Liver (tissue), 9 donors: ENCODE results near the gene TIAM1. TPM values are rescaled to one million over a fixed set of nuclear protein-coding genes. Genes with fewer than 3 reads are reported as not detected.

Source experiments
- DNase-seq: peaks from one replicate; pipeline ENCODE4 v3.0.0-alpha.2; 2017; ENCODE audit warnings: low spot score
- H3K27ac ChIP-seq, 2 donors: one replicate each; pipeline ENCODE4 v1.7.0; 2013; ENCODE audit warnings: inconsistent platforms in 2 of 2, low read length in 2 of 2, control low read depth in 1 of 2, low read depth in 1 of 2, mild to moderate bottlenecking in 1 of 2
- H3K27me3 ChIP-seq, 4 donors: one replicate each; pipeline versions ENCODE4 v1.6.1 to v1.7.0; 2013; ENCODE audit warnings: low read length in 3 of 4, inconsistent platforms in 1 of 4, mild to moderate bottlenecking in 1 of 4, moderate library complexity in 1 of 4; ENCODE audit not compliant: control insufficient read depth in 4 of 4, insufficient read depth in 4 of 4
- H3K36me3 ChIP-seq, 4 donors: one replicate each; pipeline versions ENCODE4 v1.6.1 to v1.7.0; 2013; ENCODE audit warnings: low read length in 3 of 4, mild to moderate bottlenecking in 3 of 4, low read depth in 1 of 4, moderate library complexity in 1 of 4; ENCODE audit not compliant: control insufficient read depth in 4 of 4, insufficient read depth in 3 of 4
- H3K4me1 ChIP-seq, 4 donors: one replicate each; pipeline versions ENCODE4 v1.6.1 to v1.7.0; 2013; ENCODE audit warnings: low read length in 3 of 4, mild to moderate bottlenecking in 3 of 4, moderate library complexity in 1 of 4; ENCODE audit not compliant: control insufficient read depth in 4 of 4, insufficient read depth in 4 of 4
- H3K4me3 ChIP-seq, 3 donors: one replicate each; pipeline versions ENCODE4 v1.6.1 to v1.7.0; 2013; ENCODE audit warnings: low read length in 3 of 3, control low read depth in 1 of 3, low read depth in 1 of 3, mild to moderate bottlenecking in 1 of 3
- H3K9ac ChIP-seq, 2 donors: one replicate each; pipeline ENCODE4 v1.7.0; 2013; ENCODE audit warnings: low read length in 2 of 2, mild to moderate bottlenecking in 2 of 2, moderate library complexity in 2 of 2, control low read depth in 1 of 2, low read depth in 1 of 2
- H3K9me3 ChIP-seq, 4 donors: one replicate each; pipeline versions ENCODE4 v1.6.1 to v1.7.0; 2013; ENCODE audit warnings: low read length in 3 of 4; ENCODE audit not compliant: control insufficient read depth in 4 of 4
- EGR1 ChIP-seq, 2 donors: IDR thresholded peaks; 2 replicates each; pipeline ENCODE4 v1.6.1; 2016 to 2018; ENCODE audit warnings: antibody characterized with exemption in 2 of 2, low read depth in 2 of 2
- FOXA1 ChIP-seq: IDR thresholded peaks from 2 replicates; pipeline ENCODE4 v1.6.1; 2016; ENCODE audit warnings: antibody characterized with exemption
- FOXA2 ChIP-seq: IDR thresholded peaks from 2 replicates; pipeline ENCODE4 v1.6.1; 2016; ENCODE audit warnings: antibody characterized with exemption
- GABPA ChIP-seq, 2 donors: IDR thresholded peaks in 1 of 2; conservative IDR thresholded peaks in 1 of 2; 2 replicates each; pipeline ENCODE4 v1.6.1; 2016; ENCODE audit warnings: antibody characterized with exemption in 2 of 2, mild to moderate bottlenecking in 1 of 2, moderate library complexity in 1 of 2
- HNF4A ChIP-seq, 2 donors: conservative IDR thresholded peaks; 2 replicates each; pipeline ENCODE4 v1.6.1; 2016; ENCODE audit warnings: antibody characterized with exemption in 2 of 2, mild to moderate bottlenecking in 2 of 2
- HNF4G ChIP-seq: IDR thresholded peaks from 2 replicates; pipeline ENCODE4 v1.6.1; 2016; ENCODE audit warnings: antibody characterized with exemption
- JUND ChIP-seq, 2 donors: IDR thresholded peaks; 2 replicates each; pipeline ENCODE4 v1.6.1; 2016; ENCODE audit warnings: antibody characterized with exemption in 2 of 2
- NR2F2 ChIP-seq: IDR thresholded peaks from 2 replicates; pipeline ENCODE4 v1.6.1; 2016; ENCODE audit warnings: antibody characterized with exemption
- RXRA ChIP-seq, 2 donors: IDR thresholded peaks; 2 replicates each; pipeline ENCODE4 v1.6.1; 2017 to 2018; ENCODE audit warnings: antibody characterized with exemption in 2 of 2, mild to moderate bottlenecking in 1 of 2
- TAF1 ChIP-seq: conservative IDR thresholded peaks from 2 replicates; pipeline ENCODE4 v1.6.1; 2016; ENCODE audit warnings: antibody characterized with exemption, mild to moderate bottlenecking
- WGBS: extraction: QIAGEN DNeasy Blood & Tissue Kit; methylation state at CpG from one replicate; pipeline ENCODE4 v1.1.7; 2013; 5-methylcytosine and 5-hydroxymethylcytosine counted together
- polyA plus RNA-seq, 2 donors: library from polyadenylated mRNA; stranded (reverse) in 1 of 2; unstranded in 1 of 2; fragments of 200-250 nt in 1 of 2; fragments of >200 nt in 1 of 2; fragmentation: Nextera tagmentation in 1 of 2; extraction: Ambion mirVana in 1 of 2; gene quantifications; one replicate each; pipeline versions ENCODE4 v1.2.1 to v1.2.3, GENCODE V29; 2013 to 2015
- total RNA-seq, 2 donors: library from RNA; depleted of rRNA; stranded (reverse); fragments of >200 nt; gene quantifications; one replicate each; pipeline ENCODE4 v1.2.3, GENCODE V29; 2014
- TF ChIP-seq, protein P1 (sequence below): fragments of 150-350 bp; IDR thresholded peaks from 2 replicates; pipeline ENCODE4 v1.5.1; 2017; ENCODE audit warnings: improper control_type of control experiment, low read depth, low read length; ENCODE audit not compliant: missing input control
- TF ChIP-seq, protein P2 (sequence below): IDR thresholded peaks from 2 replicates; pipeline ENCODE4 v1.6.1; 2016; ENCODE audit warnings: antibody characterized with exemption
- TF ChIP-seq, protein P3 (sequence below): IDR thresholded peaks from 2 replicates; pipeline ENCODE4 v1.6.1; 2016; ENCODE audit warnings: antibody characterized with exemption
- donor health status: healthy.
- donor health status: healthy.
- donor health status: healthy.
- donor health status: healthy.
- donor health status: healthy.

The TIAM1 gene
- total and polyA plus RNA-seq, 4 donors = 3.0 to 7.4 (median 4.8) TPM

DNA sequence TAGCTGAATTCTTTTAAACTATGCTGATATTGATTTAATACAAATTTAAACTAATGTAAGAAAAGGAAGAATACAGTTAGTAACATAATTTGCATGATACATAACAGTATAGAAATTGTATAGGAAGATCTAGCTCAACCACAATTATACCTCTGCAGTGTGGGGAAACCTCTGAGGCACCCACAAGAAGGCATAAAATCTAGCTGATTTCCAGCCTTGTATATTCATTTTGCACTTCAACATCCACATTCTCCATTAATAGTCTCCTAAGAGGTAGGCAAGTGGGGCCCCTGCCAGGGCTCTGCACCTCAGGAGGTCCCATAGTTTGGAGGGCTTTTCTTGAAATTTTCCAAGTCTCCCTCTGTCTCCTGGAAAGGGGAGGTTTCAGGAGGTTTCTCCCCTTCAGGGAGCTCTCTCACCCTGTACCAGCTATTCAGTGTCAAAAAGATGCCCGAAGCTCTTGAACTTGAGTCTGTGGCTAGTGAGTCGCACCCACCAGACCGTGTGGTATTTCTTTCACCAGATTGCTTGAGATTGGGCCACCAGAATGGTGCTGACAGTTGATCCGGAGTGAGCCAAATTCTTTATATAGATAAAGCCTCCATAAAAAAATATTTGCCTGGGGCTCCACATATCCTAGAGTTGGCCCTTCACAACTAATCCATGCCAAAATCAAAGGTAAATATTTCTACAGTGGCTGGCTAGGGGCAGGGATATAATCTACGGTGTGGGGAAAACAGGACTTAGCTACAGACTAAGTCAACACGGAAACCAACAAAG, 108.2 kb downstream of the TIAM1 start:
- Histone ChIP-seq H3K9me3 (peaks cover 0 to 6% (median 4%) of the 10 kb centered on the region in 4 donors), H3K9ac (no peak overlapping the region), H3K4me3 (no peak overlapping the region), H3K36me3 (peaks cover 0 to 7% (median 2%) of the 10 kb centered on the region in 4 donors), H3K27me3 (no peaks in the 10 kb centered on the region), H3K27ac (no peak overlapping the region), H3K4me1 (no peaks in the 10 kb centered on the region)
- TF ChIP-seq HNF4A (conservative IDR thresholded peaks at IDR 0.05) (no peak), GABPA (IDR thresholded peaks at IDR 0.05 in 1 of 2, conservative IDR thresholded peaks at IDR 0.05 in 1 of 2) (no peak), JUND (IDR thresholded peaks at IDR 0.05) (no peak), FOXA2 (no peak)
- TF ChIP-seq, protein P1, sequence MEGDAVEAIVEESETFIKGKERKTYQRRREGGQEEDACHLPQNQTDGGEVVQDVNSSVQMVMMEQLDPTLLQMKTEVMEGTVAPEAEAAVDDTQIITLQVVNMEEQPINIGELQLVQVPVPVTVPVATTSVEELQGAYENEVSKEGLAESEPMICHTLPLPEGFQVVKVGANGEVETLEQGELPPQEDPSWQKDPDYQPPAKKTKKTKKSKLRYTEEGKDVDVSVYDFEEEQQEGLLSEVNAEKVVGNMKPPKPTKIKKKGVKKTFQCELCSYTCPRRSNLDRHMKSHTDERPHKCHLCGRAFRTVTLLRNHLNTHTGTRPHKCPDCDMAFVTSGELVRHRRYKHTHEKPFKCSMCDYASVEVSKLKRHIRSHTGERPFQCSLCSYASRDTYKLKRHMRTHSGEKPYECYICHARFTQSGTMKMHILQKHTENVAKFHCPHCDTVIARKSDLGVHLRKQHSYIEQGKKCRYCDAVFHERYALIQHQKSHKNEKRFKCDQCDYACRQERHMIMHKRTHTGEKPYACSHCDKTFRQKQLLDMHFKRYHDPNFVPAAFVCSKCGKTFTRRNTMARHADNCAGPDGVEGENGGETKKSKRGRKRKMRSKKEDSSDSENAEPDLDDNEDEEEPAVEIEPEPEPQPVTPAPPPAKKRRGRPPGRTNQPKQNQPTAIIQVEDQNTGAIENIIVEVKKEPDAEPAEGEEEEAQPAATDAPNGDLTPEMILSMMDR = no peak
- 83% methylated on average over 6 of the region's 6 CpGs for WGBS
- DNase-seq = no peak

DNA sequence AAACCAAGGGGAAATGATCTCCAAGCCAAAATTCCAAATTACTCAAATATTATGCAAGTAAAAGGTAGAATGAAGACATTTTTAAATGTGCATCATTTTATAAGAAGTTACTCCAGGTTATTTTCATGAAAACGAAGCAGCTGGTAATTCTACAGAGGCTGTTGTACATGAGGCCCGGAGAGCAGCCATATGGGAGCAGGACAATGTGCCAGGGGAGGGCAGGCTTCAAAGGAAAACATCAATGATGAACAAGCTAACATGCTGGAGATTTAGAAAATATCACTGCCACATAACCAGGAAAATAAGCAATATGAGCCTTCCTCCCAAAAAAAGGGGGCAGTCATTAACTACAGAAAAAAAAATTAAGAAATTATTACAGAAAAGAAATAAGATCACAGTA, 109.1 kb downstream of the TIAM1 start:
- Histone ChIP-seq H3K27ac (no peak overlapping the region), H3K36me3 (peaks cover 0 to 3% (median 0%) of the 10 kb centered on the region in 4 donors), H3K9me3 (no peaks in the 10 kb centered on the region), H3K4me1 (no peaks in the 10 kb centered on the region), H3K9ac (no peak overlapping the region), H3K4me3 (no peak overlapping the region), H3K27me3 (no peaks in the 10 kb centered on the region)
- TF ChIP-seq NR2F2 (no peak), EGR1 (IDR thresholded peaks at IDR 0.05; ENCODE audit: low read depth in 2 of 2) (no peak), RXRA (IDR thresholded peaks at IDR 0.05) (no peak), HNF4G (no peak), HNF4A (conservative IDR thresholded peaks at IDR 0.05) (no peak), FOXA2 (no peak), TAF1 (no peak), FOXA1 (no peak)
- TF ChIP-seq, protein P1 = no peak
- TF ChIP-seq, protein P2, sequence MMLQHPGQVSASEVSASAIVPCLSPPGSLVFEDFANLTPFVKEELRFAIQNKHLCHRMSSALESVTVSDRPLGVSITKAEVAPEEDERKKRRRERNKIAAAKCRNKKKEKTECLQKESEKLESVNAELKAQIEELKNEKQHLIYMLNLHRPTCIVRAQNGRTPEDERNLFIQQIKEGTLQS = no peak
- TF ChIP-seq, protein P3, sequence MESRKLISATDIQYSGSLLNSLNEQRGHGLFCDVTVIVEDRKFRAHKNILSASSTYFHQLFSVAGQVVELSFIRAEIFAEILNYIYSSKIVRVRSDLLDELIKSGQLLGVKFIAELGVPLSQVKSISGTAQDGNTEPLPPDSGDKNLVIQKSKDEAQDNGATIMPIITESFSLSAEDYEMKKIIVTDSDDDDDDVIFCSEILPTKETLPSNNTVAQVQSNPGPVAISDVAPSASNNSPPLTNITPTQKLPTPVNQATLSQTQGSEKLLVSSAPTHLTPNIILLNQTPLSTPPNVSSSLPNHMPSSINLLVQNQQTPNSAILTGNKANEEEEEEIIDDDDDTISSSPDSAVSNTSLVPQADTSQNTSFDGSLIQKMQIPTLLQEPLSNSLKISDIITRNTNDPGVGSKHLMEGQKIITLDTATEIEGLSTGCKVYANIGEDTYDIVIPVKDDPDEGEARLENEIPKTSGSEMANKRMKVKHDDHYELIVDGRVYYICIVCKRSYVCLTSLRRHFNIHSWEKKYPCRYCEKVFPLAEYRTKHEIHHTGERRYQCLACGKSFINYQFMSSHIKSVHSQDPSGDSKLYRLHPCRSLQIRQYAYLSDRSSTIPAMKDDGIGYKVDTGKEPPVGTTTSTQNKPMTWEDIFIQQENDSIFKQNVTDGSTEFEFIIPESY = no peak
- 91% methylated on average over 2 of the region's 2 CpGs for WGBS
- DNase-seq = no peak
